GM21619 (cell line): Measurements from ENCODE around the gene TRPM5.

Source experiments
- ATAC-seq: cut with Tn5 transposase; IDR thresholded peaks from one replicate; pipeline ENCODE4 v1.9.1; 2021; ENCODE audit not compliant: unreplicated experiment

TRPM5 gene

GRCh38 chr11:2470495-2470894 lies 26.2 kb upstream of the TRPM5 start:
- ATAC-seq, result no peak

- no peak for ATAC-seq
These were observed 24.3 kb upstream of the TRPM5 start for GRCh38 chr11:2468363-2469235.

GRCh38 chr11:2467695-2468055 lies 23.4 kb upstream of the TRPM5 start:
- no peak for ATAC-seq

GRCh38 chr11:2466869-2467694 lies 22.8 kb upstream of the TRPM5 start:
- no peak for ATAC-seq

- no peak for ATAC-seq
These were observed 21.9 kb upstream of the TRPM5 start for GRCh38 chr11:2466069-2466801.

GRCh38 chr11:2465202-2466068 lies 21.1 kb upstream of the TRPM5 start:
- no peak for ATAC-seq

- ATAC-seq, result no peak
These were observed 20.3 kb upstream of the TRPM5 start for GRCh38 chr11:2464451-2465165.

- ATAC-seq, result no peak
These were observed 19.5 kb upstream of the TRPM5 start for GRCh38 chr11:2463766-2464277.

GRCh38 chr11:2462986-2463765 lies 18.9 kb upstream of the TRPM5 start:
- ATAC-seq, result no peak

- ATAC-seq, result no peak
These were observed 18.2 kb upstream of the TRPM5 start for GRCh38 chr11:2462543-2462985.

- no peak for ATAC-seq
These were observed 17.7 kb upstream of the TRPM5 start for GRCh38 chr11:2461956-2462542.

- ATAC-seq, result no peak
These were observed 17.1 kb upstream of the TRPM5 start for GRCh38 chr11:2461253-2461955.

- no peak for ATAC-seq
These were observed 16.4 kb upstream of the TRPM5 start for GRCh38 chr11:2460540-2461252.

GRCh38 chr11:2459796-2460531 lies 15.7 kb upstream of the TRPM5 start:
- no peak for ATAC-seq

- ATAC-seq, result no peak
These were observed 14.9 kb upstream of the TRPM5 start for GRCh38 chr11:2459016-2459725.

GRCh38 chr11:2458321-2458720 lies 14.0 kb upstream of the TRPM5 start:
- ATAC-seq, result no peak
